ENCODE data around the gene HOXD4. TPM values are rescaled to one million over a fixed set of nuclear protein-coding genes. Genes with fewer than 3 reads are reported as not detected.

Gene HOXD4
- total and polyA plus RNA-seq, 10 of the 15 experiments (the other 5 are each of a cell fraction or from before 2014, with no cell fraction given) = 0.07 TPM; not detected in 9

GRCh38 chr2:176130957-176131847 is 20.1 kb upstream of the HOXD4 start:
- ChIA-PET SMC1A (ENCODE audit: uncharacterized antibody, unreplicated experiment) (interaction anchor here (0.7 to 3.2 kb wide), 10 partner anchors 10 to 1017 kb away, joined by 3 to 13 read pairs (median 5); no protein-coding TSS in a partner anchor), RAD21 (ENCODE audit: unreplicated experiment) (interaction anchor here (1.5 to 2.4 kb wide), 3 partner anchors 423 to 1018 kb away, joined by 4 to 8 read pairs (median 7); no protein-coding TSS in a partner anchor), CTCF (interaction anchor here (0.6 to 3.4 kb wide), 13 partner anchors 9 to 1018 kb away, joined by 3 to 36 read pairs (median 7); no protein-coding TSS in a partner anchor), POLR2A (interaction anchor here (0.5 kb wide), 1 partner anchor 1162 kb away, joined by 5 read pairs; no protein-coding TSS in a partner anchor)
- Histone ChIP-seq H2AFZ (ENCODE audit: control insufficient read depth, low read depth, low read length) (no peak overlapping the region), H3K36me3 (ENCODE audit: control insufficient read depth in 2 of 2, insufficient read depth in 2 of 2, low read length in 1 of 2) (no peaks in the 10 kb centered on the region), H3K4me2 (ENCODE audit: control insufficient read depth, insufficient read depth) (no peak overlapping the region), H3K4me1 (ENCODE audit: control insufficient read depth, insufficient read depth, low read length) (no peaks in the 10 kb centered on the region), H3K27ac (ENCODE audit: control insufficient read depth, insufficient read depth) (no peak overlapping the region), H4K20me1 (ENCODE audit: control insufficient read depth, insufficient read depth) (no peaks in the 10 kb centered on the region), H3K79me2 (ENCODE audit: control insufficient read depth, insufficient read depth, low read length) (no peaks in the 10 kb centered on the region), H3K27me3 (replicated peaks in 1 of 2; ENCODE audit: control insufficient read depth in 2 of 2, insufficient read depth in 2 of 2, low read length in 1 of 2) (peaks cover 10 to 30% of the 10 kb centered on the region in 2 experiments), H3K9me3 (replicated peaks; ENCODE audit: control insufficient read depth, insufficient read depth, low read length) (peaks cover 1% of the 10 kb centered on the region; the same call in 2 of the 3 replicates), H3K9ac (ENCODE audit: control insufficient read depth, insufficient read depth, low read length) (no peak overlapping the region), H3K4me3 (no peak overlapping the region)
- BruUV-seq (replicated peaks) = no TSS peak
- DNase-seq (ENCODE audit: low read depth, low spot score) (no peak), ATAC-seq (no peak), FAIRE-seq (no peak)
- 32% methylated on average over 15 of the region's 15 CpGs for WGBS (ENCODE audit: insufficient coverage, insufficient replicate concordance, low lambda C conversion rate, missing lambda C conversion rate)
- intact Hi-C loops (cut with micrococcal nuclease; ENCODE audit: unreplicated experiment) (no loop called here), in situ Hi-C loops (cut with MboI) (loop anchor here (25.0 kb wide), 1 partner anchor 1206 kb away; no protein-coding TSS in a partner anchor)
- TF ChIP-seq ZZZ3 (IDR thresholded peaks at IDR 0.05; ENCODE audit: control insufficient read depth, insufficient read length, low read depth) (no peak), SMARCA5 (IDR thresholded peaks at IDR 0.05) (no peak), CUX1 (IDR thresholded peaks at IDR 0.05; ENCODE audit: insufficient replicate concordance, low read depth, low read length) (no peak), SRF (IDR thresholded peaks at IDR 0.05; ENCODE audit: low read depth in 2 of 2, low read length in 2 of 2) (no peak)
